HG02840 (cell line): ENCODE data around the gene TP53BP2.

Source experiments
- ATAC-seq: cut with Tn5 transposase; IDR thresholded peaks from one replicate; pipeline ENCODE4 v1.9.1; 2021; ENCODE audit warnings: mild to moderate bottlenecking, moderate library complexity, moderate number of reproducible peaks; ENCODE audit not compliant: unreplicated experiment, low FRiP score

TP53BP2 gene

DNA sequence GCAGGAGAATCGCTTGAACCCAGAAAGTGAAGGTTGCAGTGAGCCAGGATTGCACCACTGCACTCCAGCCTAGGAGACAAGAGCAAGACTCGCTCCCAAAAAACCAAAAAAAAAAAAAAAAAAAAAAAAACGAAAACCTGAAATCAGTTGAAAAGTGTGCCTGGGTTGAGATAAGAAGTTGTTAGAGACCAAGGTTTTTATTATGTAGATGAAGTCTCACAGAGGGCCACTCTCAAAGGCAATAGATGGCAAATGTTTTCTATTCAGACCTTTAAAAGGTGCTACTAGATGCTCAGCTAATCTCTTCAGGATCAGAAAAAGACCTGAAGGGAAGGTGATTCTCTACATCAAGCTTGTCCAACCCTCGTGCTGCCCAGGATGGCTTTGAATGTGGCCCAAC is 115.8 kb downstream of the TP53BP2 start:
- no peak for ATAC-seq
